HG03460 (cell line): ENCODE data around the gene TLCD3A.
"Not testable (repeated sequence)": the region's sequence is repeated elsewhere in the genome, so short reads cannot be mapped to it uniquely, and the experiment has no call there.

Source experiments
- ATAC-seq: cut with Tn5 transposase; IDR thresholded peaks from one replicate; pipeline ENCODE4 v1.9.1; 2021; ENCODE audit not compliant: unreplicated experiment

Gene TLCD3A

DNA sequence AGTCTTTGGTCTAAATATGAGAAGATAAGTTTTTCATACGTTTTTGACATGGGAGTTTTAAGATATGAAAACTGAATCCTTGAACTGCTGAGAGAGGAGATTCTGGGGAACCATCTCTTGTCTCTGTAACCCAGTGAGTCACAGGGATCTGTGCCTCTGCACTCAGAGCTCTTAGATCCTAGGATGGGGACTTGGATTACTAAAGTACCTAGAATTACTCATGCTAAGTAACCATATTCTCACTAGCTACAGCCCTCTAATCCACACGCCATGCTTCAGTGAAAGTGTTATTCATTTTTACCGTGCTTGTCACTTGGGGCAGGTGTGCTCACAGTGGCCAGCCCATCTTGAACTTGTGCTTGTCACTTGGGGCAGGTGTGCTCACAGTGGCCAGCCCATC is 51.7 kb downstream of the TLCD3A start:
- ATAC-seq = no peak

- ATAC-seq = not testable (repeated sequence)
These were observed 53.5 kb downstream of the TLCD3A start for GRCh38 chr17:785901-786300.

DNA sequence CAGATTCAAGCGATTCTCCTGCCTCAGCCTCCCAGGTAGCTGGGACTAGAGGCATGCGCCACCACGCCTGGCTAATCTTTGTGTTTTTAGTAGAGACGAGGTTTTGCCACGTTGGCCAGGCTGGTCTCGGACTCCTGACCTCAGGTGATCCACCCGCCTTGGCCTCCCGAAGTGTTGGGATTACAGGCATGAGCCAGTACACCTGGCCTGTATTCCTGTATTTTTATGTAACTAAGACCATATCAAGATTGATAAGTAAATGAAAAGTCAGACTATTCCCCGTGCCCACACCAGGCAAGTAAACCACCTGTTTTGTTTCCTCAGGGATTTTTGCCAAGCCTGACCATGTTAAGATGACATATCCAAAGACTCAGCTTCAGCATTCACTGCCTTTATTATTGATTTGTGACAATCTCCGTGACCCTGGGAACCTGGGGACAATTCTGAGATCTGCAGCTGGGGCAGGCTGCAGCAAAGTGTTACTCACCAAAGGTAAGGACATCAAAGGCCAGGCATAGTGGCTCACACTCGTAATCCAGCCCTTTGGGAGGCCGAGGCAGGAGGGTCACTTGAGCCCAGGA is 55.3 kb downstream of the TLCD3A start:
- no peak for ATAC-seq

GRCh38 chr17:788551-788950 is 56.2 kb downstream of the TLCD3A start:
- ATAC-seq = no peak

DNA sequence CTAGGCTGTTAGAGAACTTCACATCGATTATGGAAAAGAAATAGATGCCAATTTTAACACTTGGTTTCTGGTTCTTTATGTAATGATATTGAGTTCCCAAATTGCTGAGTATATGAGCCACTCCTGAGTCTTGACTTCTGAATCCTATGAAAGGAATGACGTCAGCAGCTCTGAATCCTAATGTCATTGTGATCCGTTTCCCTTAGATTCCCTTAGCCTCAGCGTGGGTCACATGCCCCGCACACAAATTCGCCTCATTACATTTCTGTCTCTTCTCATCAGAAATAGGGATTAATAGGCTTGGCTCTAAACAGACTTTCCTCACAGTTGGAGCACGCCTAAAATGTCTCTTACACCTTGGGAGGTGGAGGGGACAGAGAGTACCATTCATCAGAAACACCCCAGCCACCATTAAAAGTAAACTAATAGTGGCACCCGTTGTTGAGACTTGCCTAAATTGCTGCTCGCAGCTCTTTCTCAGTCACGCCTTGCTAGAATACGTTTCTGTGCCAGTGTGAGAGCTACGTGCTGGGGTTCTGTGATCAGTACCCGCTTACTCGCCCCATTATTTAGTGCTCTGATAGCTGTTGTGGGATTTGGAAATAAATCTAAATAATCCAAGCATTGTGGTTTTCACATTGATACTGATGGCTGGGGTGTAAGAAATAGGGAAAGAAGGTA is 56.9 kb downstream of the TLCD3A start:
- no peak for ATAC-seq

- ATAC-seq = not testable (repeated sequence)
These were observed 57.8 kb downstream of the TLCD3A start for GRCh38 chr17:789931-790873.

GRCh38 chr17:790874-791247 is 58.5 kb downstream of the TLCD3A start:
- ATAC-seq = not testable (repeated sequence)

DNA sequence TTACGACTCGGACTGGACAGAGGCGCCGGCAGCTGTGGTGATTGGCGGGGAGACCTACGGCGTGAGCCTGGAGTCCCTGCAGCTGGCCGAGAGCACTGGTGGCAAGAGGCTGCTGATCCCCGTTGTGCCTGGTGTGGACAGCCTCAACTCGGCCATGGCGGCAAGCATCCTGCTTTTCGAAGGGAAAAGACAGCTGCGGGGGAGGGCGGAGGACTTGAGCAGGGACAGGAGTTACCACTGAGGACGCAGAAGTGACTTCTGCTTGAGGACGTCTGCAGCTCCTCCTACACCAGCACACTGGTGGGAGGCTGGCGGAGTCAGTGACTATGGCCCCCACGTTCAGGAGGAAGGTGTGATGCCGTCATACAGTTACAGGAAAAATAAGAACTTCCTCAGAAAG is 59.4 kb downstream of the TLCD3A start:
- no peak for ATAC-seq

- ATAC-seq = no peak
These were observed 59.9 kb downstream of the TLCD3A start for GRCh38 chr17:792277-792676.
